Spleen (tissue), 7 donors: ENCODE data around the gene CRYL1.

ENCODE experiments used
- CTCF ChIP-seq, 11 experiments: fragments of 200-600 bp in 7 of 11; fragments of 450-650 bp in 4 of 11; sonication (generic) in 4 of 11; IDR thresholded peaks in 8 of 11; conservative IDR thresholded peaks in 3 of 11; 1 replicate in 7 of 11; 2 replicates in 4 of 11; pipeline versions ENCODE4 v1.4.0 to v1.8.0; 2016 to 2021; ENCODE audit warnings: antibody characterized with exemption in 11 of 11, inconsistent platforms in 4 of 11, mild to moderate bottlenecking in 1 of 11
- POLR2A ChIP-seq, 3 donors: fragments of 450-650 bp; IDR thresholded peaks; one replicate each; pipeline ENCODE4 v1.5.1; 2017; ENCODE audit warnings: antibody characterized with exemption in 3 of 3, mild to moderate bottlenecking in 1 of 3
- donor health status: DM: no; HTN: no; CAD: no; lungs with moderate emphysema.
- donor health status: DM: no; HTN: no; CAD: no.
- donor health status: DM: no; HTN: no; CAD: no.

GRCh38 chr13:20387006-20387405 is 138.7 kb downstream of the CRYL1 start:
- TF ChIP-seq CTCF (IDR thresholded peaks at IDR 0.05 in 8 of 11, conservative IDR thresholded peaks at IDR 0.05 in 3 of 11): no peak
- no peak for TF ChIP-seq POLR2A (IDR thresholded peaks at IDR 0.05)
